ENCODE measurements around the gene NSD2. TPM values are rescaled to one million over a fixed set of nuclear protein-coding genes. Genes with fewer than 3 reads are reported as not detected.

NSD2 gene
- total RNA-seq, 1 experiment from 2014 or later: 109 TPM

- H3K4me3 Mint-ChIP-seq (ENCODE audit: unreplicated experiment): no peak overlapping the region
- H3K27ac Mint-ChIP-seq (ENCODE audit: low read depth, unreplicated experiment): peak overlapping the region; percentile 29
- H3K4me1 Mint-ChIP-seq (ENCODE audit: insufficient read depth, unreplicated experiment): peaks cover 27% of the 10 kb centered on the region
- intact Hi-C loops (cut with micrococcal nuclease): no loop called here
- BruUV-seq (replicated peaks): no TSS peak
- H3K36me3 Mint-ChIP-seq (ENCODE audit: insufficient read depth, unreplicated experiment): no peaks in the 10 kb centered on the region
- ChIA-PET CTCF (interaction anchor here (0.9 to 2.9 kb wide), 2 partner anchors 16 to 19 kb away, joined by 3 to 11 read pairs; no protein-coding TSS in a partner anchor), POLR2A (no interaction called here)
- H3K9me3 Mint-ChIP-seq (ENCODE audit: unreplicated experiment): no peaks in the 10 kb centered on the region
- TF ChIP-seq CTCF (IDR thresholded peaks at IDR 0.05; ENCODE audit: unreplicated experiment): no peak
- H3K27me3 Mint-ChIP-seq (ENCODE audit: insufficient read depth, unreplicated experiment): no peaks in the 10 kb centered on the region
- DNase-seq (ENCODE audit: unreplicated experiment): no peak
These were observed 9.1 kb downstream of the NSD2 start for GRCh38 chr4:1880332-1880731.

- Mint-ChIP-seq H3K9me3 (ENCODE audit: unreplicated experiment) (no peaks in the 10 kb centered on the region), H3K27ac (ENCODE audit: low read depth, unreplicated experiment) (no peak overlapping the region), H3K4me3 (ENCODE audit: unreplicated experiment) (no peak overlapping the region), H3K36me3 (ENCODE audit: insufficient read depth, unreplicated experiment) (no peaks in the 10 kb centered on the region), H3K27me3 (ENCODE audit: insufficient read depth, unreplicated experiment) (no peaks in the 10 kb centered on the region), H3K4me1 (ENCODE audit: insufficient read depth, unreplicated experiment) (peaks cover 21% of the 10 kb centered on the region)
- no peak for DNase-seq (ENCODE audit: unreplicated experiment)
- no TSS peak for BruUV-seq (replicated peaks)
- POLR2A ChIA-PET: interaction anchor here (1.1 to 1.9 kb wide), 5 partner anchors 10 to 56 kb away, joined by 3 to 9 read pairs (median 4); partner anchors contain the start of genes LETM1 and NSD2
- intact Hi-C loops (cut with micrococcal nuclease): no loop called here
- CTCF ChIA-PET: interaction anchor here (0.7 to 2.7 kb wide), 4 partner anchors 17 to 31 kb away, joined by 3 to 11 read pairs (median 4); no protein-coding TSS in a partner anchor
- no peak for TF ChIP-seq CTCF (IDR thresholded peaks at IDR 0.05; ENCODE audit: unreplicated experiment)
These were observed 11.7 kb downstream of the NSD2 start for GRCh38 chr4:1882850-1883271.

DNA sequence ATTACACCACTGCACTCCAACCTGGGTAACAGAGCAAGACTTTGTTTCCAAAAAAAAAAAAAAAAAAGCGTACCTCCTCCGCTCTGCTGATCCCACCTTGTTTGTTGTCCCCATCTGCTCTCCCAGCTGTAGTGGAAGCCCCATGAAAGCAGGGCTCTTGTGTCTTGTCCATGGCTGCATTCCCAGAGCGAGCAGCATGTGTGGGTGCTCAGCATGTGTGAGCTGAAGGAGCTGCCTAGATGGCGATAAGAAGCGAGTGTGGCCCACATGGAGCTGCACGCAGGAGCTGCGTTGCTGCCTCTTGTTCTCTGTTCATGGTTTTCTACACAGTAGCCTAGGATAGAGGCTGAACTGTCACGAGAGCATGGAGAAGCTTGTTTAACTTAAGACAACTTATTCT, 12.4 kb downstream of the NSD2 start:
- intact Hi-C loops (cut with micrococcal nuclease): no loop called here
- Mint-ChIP-seq H3K27ac (ENCODE audit: low read depth, unreplicated experiment) (no peak overlapping the region), H3K4me1 (ENCODE audit: insufficient read depth, unreplicated experiment) (peaks cover 19% of the 10 kb centered on the region), H3K36me3 (ENCODE audit: insufficient read depth, unreplicated experiment) (no peaks in the 10 kb centered on the region), H3K4me3 (ENCODE audit: unreplicated experiment) (no peak overlapping the region), H3K9me3 (ENCODE audit: unreplicated experiment) (no peaks in the 10 kb centered on the region), H3K27me3 (ENCODE audit: insufficient read depth, unreplicated experiment) (no peaks in the 10 kb centered on the region)
- no peak for DNase-seq (ENCODE audit: unreplicated experiment)
- no TSS peak for BruUV-seq (replicated peaks)
- no peak for TF ChIP-seq CTCF (IDR thresholded peaks at IDR 0.05; ENCODE audit: unreplicated experiment)
- POLR2A ChIA-PET: interaction anchor here (1.0 to 1.9 kb wide), 6 partner anchors 10 to 56 kb away, joined by 3 to 9 read pairs (median 4); partner anchors contain the start of genes LETM1 and NSD2
- CTCF ChIA-PET: interaction anchor here (0.9 to 2.7 kb wide), 4 partner anchors 16 to 30 kb away, joined by 3 to 11 read pairs (median 4); no protein-coding TSS in a partner anchor

DNA sequence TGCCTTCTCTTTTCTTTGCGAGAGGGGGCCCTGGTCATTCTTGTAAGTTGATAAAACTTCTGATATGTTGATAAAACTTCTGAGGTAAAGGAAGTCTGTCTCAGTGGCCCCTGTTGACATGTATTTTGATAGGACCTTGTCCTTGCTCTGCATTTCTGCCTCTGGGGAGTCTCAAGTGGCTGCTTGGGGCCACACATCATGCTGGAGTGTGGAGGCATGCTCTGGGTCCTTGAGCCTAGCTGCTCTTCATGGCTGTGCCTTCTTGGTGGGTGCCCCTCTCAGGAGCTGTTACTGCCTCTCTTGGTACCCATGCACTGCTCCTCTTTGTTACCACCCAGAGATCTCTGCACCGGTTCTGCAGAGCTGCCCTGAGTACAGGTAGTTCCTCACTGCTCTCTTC, 14.2 kb downstream of the NSD2 start:
- ChIA-PET POLR2A (interaction anchor here (1.6 kb wide), 1 partner anchor 12 kb away, joined by 5 read pairs; no protein-coding TSS in a partner anchor), CTCF (interaction anchor here (1.5 to 7.1 kb wide), 3 partner anchors 14 to 192 kb away, joined by 3 to 74 read pairs (median 4); no protein-coding TSS in a partner anchor)
- DNase-seq (ENCODE audit: unreplicated experiment): no peak
- peaks cover 16% of the 10 kb centered on the region for H3K4me1 Mint-ChIP-seq (ENCODE audit: insufficient read depth, unreplicated experiment)
- no TSS peak for BruUV-seq (replicated peaks)
- intact Hi-C loops (cut with micrococcal nuclease): no loop called here
- no peaks in the 10 kb centered on the region for H3K27me3 Mint-ChIP-seq (ENCODE audit: insufficient read depth, unreplicated experiment)
- no peaks in the 10 kb centered on the region for H3K36me3 Mint-ChIP-seq (ENCODE audit: insufficient read depth, unreplicated experiment)
- no peaks in the 10 kb centered on the region for H3K9me3 Mint-ChIP-seq (ENCODE audit: unreplicated experiment)
- no peak overlapping the region for H3K27ac Mint-ChIP-seq (ENCODE audit: low read depth, unreplicated experiment)
- TF ChIP-seq CTCF (IDR thresholded peaks at IDR 0.05; ENCODE audit: unreplicated experiment): no peak
- H3K4me3 Mint-ChIP-seq (ENCODE audit: unreplicated experiment): no peak overlapping the region
